Measurements from ENCODE around the gene MED13L. TPM values are rescaled to one million over a fixed set of nuclear protein-coding genes. Genes with fewer than 3 reads are reported as not detected.
"Not testable (repeated sequence)": the region's sequence is repeated elsewhere in the genome, so short reads cannot be mapped to it uniquely, and the experiment has no call there.

MED13L gene
- total and polyA plus RNA-seq, 2 donors (not counting 1 experiment from before 2014, with no cell fraction given) = 20.3 to 207 TPM

GRCh38 chr12:116236148-116236731 is 41.3 kb downstream of the MED13L start:
- DNase-seq (peak; percentile 72), ATAC-seq (ENCODE audit: low read depth) (peak; percentile 66)
- Histone ChIP-seq H3K9me3 (ENCODE audit: control extremely low read depth in 1 of 3, control insufficient read depth in 2 of 3, insufficient read depth in 1 of 3, low read length in 2 of 3) (no peaks in the 10 kb centered on the region), H3K36me3 (replicated peaks in 1 of 2; ENCODE audit: control extremely low read depth in 1 of 2, control insufficient read depth in 1 of 2, extremely low read depth in 1 of 2, insufficient read depth in 2 of 2, low read length in 1 of 2) (peaks cover 3 to 4% of the 10 kb centered on the region in 2 experiments), H4K20me1 (ENCODE audit: control insufficient read depth, insufficient read depth, low read length, poor library complexity, severe bottlenecking) (peaks cover 26% of the 10 kb centered on the region), H3K27me3 (replicated peaks in 1 of 4; ENCODE audit: control extremely low read depth in 1 of 4, control insufficient read depth in 3 of 4, insufficient read depth in 4 of 4, low read length in 3 of 4) (no peaks in the 10 kb centered on the region), H3K4me2 (replicated peaks; ENCODE audit: low read depth, low read length, poor library complexity, severe bottlenecking) (peak overlapping the region; percentile 31), H3K9ac (ENCODE audit: low read length) (no peak overlapping the region), H3K4me1 (ENCODE audit: control insufficient read depth in 2 of 2, insufficient read depth in 2 of 2, low read length in 2 of 2) (peaks cover 4 to 12% of the 10 kb centered on the region in 2 donors), H2AFZ (ENCODE audit: insufficient read depth, low read depth, low read length, poor library complexity, severe bottlenecking) (no peak overlapping the region), H3K4me3 (ENCODE audit: control extremely low read depth in 1 of 5, extremely low read depth in 1 of 5, insufficient read depth in 1 of 5, low read depth in 2 of 5, low read length in 4 of 5) (no peak overlapping the region), H3K27ac (ENCODE audit: low read length in 2 of 2) (peak overlapping the region in 1 of 2 donors; percentile 60), H3K79me2 (ENCODE audit: control insufficient read depth, insufficient read depth, low read length) (peaks cover 90% of the 10 kb centered on the region)
- Mint-ChIP-seq H3K9me3 (ENCODE audit: insufficient read depth) (no peaks in the 10 kb centered on the region), H3K4me1 (peaks cover 38% of the 10 kb centered on the region), H3K27ac (peak overlapping the region; percentile 43), H3K27me3 (no peaks in the 10 kb centered on the region), H3K4me3 (no peak overlapping the region)
- no peak for TF ChIP-seq EZH2 (IDR thresholded peaks at IDR 0.05; ENCODE audit: borderline replicate concordance, insufficient read depth, low read depth, low read length, poor library complexity, severe bottlenecking)
- peak; percentile 77 for TF ChIP-seq CTCF (IDR thresholded peaks at IDR 0.05)
- intact Hi-C loops (cut with micrococcal nuclease) = loop anchor here (1.0 to 5.0 kb wide), 4 partner anchors 94 to 238 kb away; no protein-coding TSS in a partner anchor
- 25% methylated on average over 1 of the region's 3 CpGs for WGBS (ENCODE audit: insufficient coverage)
- ChIA-PET CTCF (interaction anchor here (0.6 to 3.1 kb wide), 45 partner anchors 9 to 472 kb away, joined by 3 to 18 read pairs (median 5); partner anchors contain the start of gene MAP1LC3B2), POLR2A (interaction anchor here (0.6 kb wide), 1 partner anchor 13 kb away, joined by 15 read pairs; no protein-coding TSS in a partner anchor)

GRCh38 chr12:116234148-116234547 is 43.3 kb downstream of the MED13L start:
- not testable (repeated sequence) for H3K27me3 Mint-ChIP-seq
- intact Hi-C loops (cut with micrococcal nuclease) = loop anchor here (5.0 kb wide), 1 partner anchor 37 kb away; no protein-coding TSS in a partner anchor

More at GRCh38 chr12:116234148-116234547, 43.3 kb downstream of the MED13L start:
- H3K27ac ChIP-seq (ENCODE audit: low read length in 2 of 2); DNase-seq; H3K4me3 ChIP-seq (ENCODE audit: control extremely low read depth in 1 of 5, extremely low read depth in 1 of 5, insufficient read depth in 1 of 5, low read depth in 2 of 5, low read length in 4 of 5); H3K4me2 ChIP-seq (replicated peaks; ENCODE audit: low read depth, low read length, poor library complexity, severe bottlenecking); POLR2A ChIA-PET; H3K27me3 ChIP-seq (replicated peaks in 1 of 4; ENCODE audit: control extremely low read depth in 1 of 4, control insufficient read depth in 3 of 4, insufficient read depth in 4 of 4, low read length in 3 of 4); H3K4me3 Mint-ChIP-seq; H3K36me3 ChIP-seq (replicated peaks in 1 of 2; ENCODE audit: control extremely low read depth in 1 of 2, control insufficient read depth in 1 of 2, extremely low read depth in 1 of 2, insufficient read depth in 2 of 2, low read length in 1 of 2); H3K9ac ChIP-seq (ENCODE audit: low read length); H3K9me3 Mint-ChIP-seq (ENCODE audit: insufficient read depth); H3K9me3 ChIP-seq (ENCODE audit: control extremely low read depth in 1 of 3, control insufficient read depth in 2 of 3, insufficient read depth in 1 of 3, low read length in 2 of 3); ATAC-seq (ENCODE audit: low read depth); H2AFZ ChIP-seq (ENCODE audit: insufficient read depth, low read depth, low read length, poor library complexity, severe bottlenecking); CTCF ChIA-PET; H3K27ac Mint-ChIP-seq: not testable (repeated sequence)
- Histone ChIP-seq H3K4me1 (ENCODE audit: control insufficient read depth in 2 of 2, insufficient read depth in 2 of 2, low read length in 2 of 2) (peaks cover 4 to 12% of the 10 kb centered on the region in 2 donors), H4K20me1 (ENCODE audit: control insufficient read depth, insufficient read depth, low read length, poor library complexity, severe bottlenecking) (peaks cover 27% of the 10 kb centered on the region), H3K79me2 (ENCODE audit: control insufficient read depth, insufficient read depth, low read length) (peaks cover 89% of the 10 kb centered on the region)
- WGBS (ENCODE audit: insufficient coverage) = 100% methylated on average over 2 of the region's 5 CpGs
- H3K4me1 Mint-ChIP-seq = peaks cover 27% of the 10 kb centered on the region

Data from B cell (primary cell).